Common myeloid progenitor, CD34-positive (primary cell): ENCODE measurements around the gene OR2T11.

Experiments
- CTCF ChIA-PET: fragments of 350-600 bp; sonication (Branson Sonifier 250); formaldehyde crosslinking; loops from one replicate; lab custom pipeline; 2021; ENCODE audit warnings: antibody characterized with exemption; lab: Charles Lee
- POLR2A ChIA-PET: fragments of 350-600 bp; sonication (Branson Sonifier 250); formaldehyde crosslinking; loops from one replicate; lab custom pipeline; 2021; ENCODE audit warnings: antibody characterized with exemption; lab: Charles Lee
- DNase-seq, 3 donors: peaks; one replicate each; pipeline versions ENCODE4 v3.0.0 to v3.0.0-alpha.2; 2013
- H3K27ac ChIP-seq, 2 experiments: 1 replicate in 1 of 2; 2 replicates in 1 of 2; pipeline ENCODE4 v1.7.0; 2013; ENCODE audit warnings: inconsistent platforms in 2 of 2, low read length in 2 of 2, mild to moderate bottlenecking in 2 of 2, low read depth in 1 of 2, moderate library complexity in 1 of 2; ENCODE audit not compliant: severe bottlenecking in 2 of 2, insufficient read depth in 1 of 2, poor library complexity in 1 of 2
- H3K27me3 ChIP-seq, 5 experiments: replicated peaks in 2 of 5; 1 replicate in 3 of 5; 2 replicates in 2 of 5; pipeline versions ENCODE4 v1.6.1 to v1.7.0; 2013; ENCODE audit warnings: low read length in 4 of 5, mild to moderate bottlenecking in 2 of 5, moderate library complexity in 2 of 5, inconsistent platforms in 1 of 5; ENCODE audit not compliant: insufficient read depth in 5 of 5, control insufficient read depth in 4 of 5
- H3K36me3 ChIP-seq, 4 experiments: 1 replicate in 2 of 4; 2 replicates in 2 of 4; pipeline versions ENCODE4 v1.6.1 to v1.7.0; 2013; ENCODE audit warnings: low read length in 3 of 4, control low read depth in 1 of 4, mild to moderate bottlenecking in 1 of 4; ENCODE audit not compliant: control insufficient read depth in 4 of 4, insufficient read depth in 4 of 4
- H3K4me1 ChIP-seq, 4 experiments: 1 replicate in 3 of 4; 2 replicates in 1 of 4; pipeline versions ENCODE4 v1.6.1 to v1.7.1; 2013; ENCODE audit warnings: low read length in 3 of 4, mild to moderate bottlenecking in 3 of 4, control low read depth in 1 of 4, inconsistent platforms in 1 of 4, moderate library complexity in 1 of 4; ENCODE audit not compliant: control insufficient read depth in 4 of 4, insufficient read depth in 4 of 4; ENCODE audit errors: control extremely low read depth in 1 of 4
- H3K4me3 ChIP-seq, 7 experiments: 1 replicate in 4 of 7; 2 replicates in 3 of 7; pipeline versions ENCODE4 v1.5.1 to v1.7.0; 2013; ENCODE audit warnings: mild to moderate bottlenecking in 7 of 7, low read length in 6 of 7, moderate library complexity in 6 of 7, inconsistent platforms in 2 of 7, low read depth in 2 of 7, control low read depth in 1 of 7; ENCODE audit not compliant: insufficient read depth in 4 of 7, control insufficient read depth in 1 of 7; ENCODE audit errors: extremely low read depth in 1 of 7
- H3K9me3 ChIP-seq, 5 experiments: 1 replicate in 4 of 5; 2 replicates in 1 of 5; pipeline versions ENCODE4 v1.6.1 to v1.7.1; 2013; ENCODE audit warnings: low read length in 4 of 5, mild to moderate bottlenecking in 2 of 5, inconsistent platforms in 1 of 5, low read depth in 1 of 5, moderate library complexity in 1 of 5; ENCODE audit not compliant: control insufficient read depth in 4 of 5, insufficient read depth in 2 of 5; ENCODE audit errors: control extremely low read depth in 1 of 5
- WGBS: methylation state at CpG from one replicate; pipeline ENCODE4 v1.1.5; 2013; ENCODE audit not compliant: insufficient coverage; 5-methylcytosine and 5-hydroxymethylcytosine counted together

Gene OR2T11

GRCh38 chr1:248618119-248618518 is 16.8 kb downstream of the OR2T11 start:
- no peak overlapping the region for H3K27ac ChIP-seq
- H3K4me1 ChIP-seq: no peaks in the 10 kb centered on the region
- no peak for DNase-seq
- 100% methylated on average over 3 of the region's 7 CpGs for WGBS
- H3K36me3 ChIP-seq: no peaks in the 10 kb centered on the region
- ChIA-PET POLR2A (no interaction called here), CTCF (interaction anchor here (0.9 to 6.3 kb wide), 2 partner anchors 169 to 188 kb away, joined by 3 to 58 read pairs; no protein-coding TSS in a partner anchor)
- no peaks in the 10 kb centered on the region for H3K27me3 ChIP-seq
- no peak overlapping the region for H3K4me3 ChIP-seq
- no peaks in the 10 kb centered on the region for H3K9me3 ChIP-seq

DNA sequence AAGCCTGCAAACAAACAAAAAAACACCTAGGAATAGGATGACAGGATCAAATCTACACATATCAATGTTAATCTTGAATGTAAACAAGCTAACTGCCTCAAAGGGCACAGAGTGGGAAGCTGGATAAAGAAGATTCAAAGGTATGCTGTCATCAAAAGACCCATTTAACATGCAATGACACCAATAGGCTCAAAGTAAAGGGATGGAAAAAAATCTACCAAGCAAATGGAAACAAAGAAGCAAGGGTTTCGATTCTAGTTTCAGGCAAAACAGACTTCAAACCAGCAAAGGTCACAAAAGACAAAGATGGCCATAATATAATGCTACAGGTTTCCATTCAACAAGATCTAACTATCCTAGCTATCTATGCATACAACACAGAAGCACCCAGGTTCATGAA is 21.1 kb downstream of the OR2T11 start:
- Histone ChIP-seq H3K27ac (no peak overlapping the region), H3K4me1 (peaks cover 0 to 2% (median 0%) of the 10 kb centered on the region in 4 experiments), H3K36me3 (no peaks in the 10 kb centered on the region), H3K27me3 (no peaks in the 10 kb centered on the region), H3K4me3 (no peak overlapping the region), H3K9me3 (no peaks in the 10 kb centered on the region)
- DNase-seq: no peak
- ChIA-PET CTCF (interaction anchor here (1.1 to 3.4 kb wide), 2 partner anchors 9 to 11 kb away, joined by 3 to 10 read pairs; no protein-coding TSS in a partner anchor), POLR2A (no interaction called here)
- 100% methylated on average over 1 of the region's 1 CpG for WGBS

DNA sequence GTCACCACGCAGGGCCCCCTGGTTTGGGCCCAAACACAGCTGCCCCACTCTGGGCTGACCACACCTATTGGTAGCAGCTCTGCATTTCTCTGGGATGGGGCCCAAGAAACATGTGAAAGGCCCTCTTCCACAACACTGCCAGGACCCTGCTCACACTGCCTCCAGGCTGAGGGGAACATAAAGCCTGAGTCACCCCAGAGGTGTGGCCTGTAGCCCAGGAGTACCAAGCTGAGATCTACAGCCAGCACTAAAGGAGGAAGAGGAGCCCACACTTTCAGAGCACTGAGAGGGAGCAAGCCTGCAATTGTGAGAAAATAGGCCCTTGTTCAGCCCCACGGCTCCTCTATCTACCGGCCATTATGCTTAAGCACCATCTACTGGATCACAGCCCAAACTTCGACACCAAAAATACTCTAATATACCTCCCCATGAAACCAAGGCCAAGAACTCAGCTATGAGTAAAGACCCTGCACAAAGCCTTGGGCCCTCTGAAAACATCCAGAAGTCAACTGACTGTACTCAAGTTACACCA is 22.9 kb downstream of the OR2T11 start:
- Histone ChIP-seq H3K4me1 (peaks cover 0 to 2% (median 0%) of the 10 kb centered on the region in 4 experiments), H3K4me3 (no peak overlapping the region), H3K27me3 (no peaks in the 10 kb centered on the region), H3K9me3 (no peaks in the 10 kb centered on the region), H3K27ac (no peak overlapping the region), H3K36me3 (no peaks in the 10 kb centered on the region)
- ChIA-PET CTCF (interaction anchor here (1.0 to 3.4 kb wide), 3 partner anchors 9 to 201 kb away, joined by 3 to 10 read pairs (median 10); no protein-coding TSS in a partner anchor), POLR2A (no interaction called here)
- peak in 2 of 3 donors; percentile 18 to 41 for DNase-seq
- whole genome bisulfite sequencing: 94% methylated on average over 4 of the region's 4 CpGs

DNA sequence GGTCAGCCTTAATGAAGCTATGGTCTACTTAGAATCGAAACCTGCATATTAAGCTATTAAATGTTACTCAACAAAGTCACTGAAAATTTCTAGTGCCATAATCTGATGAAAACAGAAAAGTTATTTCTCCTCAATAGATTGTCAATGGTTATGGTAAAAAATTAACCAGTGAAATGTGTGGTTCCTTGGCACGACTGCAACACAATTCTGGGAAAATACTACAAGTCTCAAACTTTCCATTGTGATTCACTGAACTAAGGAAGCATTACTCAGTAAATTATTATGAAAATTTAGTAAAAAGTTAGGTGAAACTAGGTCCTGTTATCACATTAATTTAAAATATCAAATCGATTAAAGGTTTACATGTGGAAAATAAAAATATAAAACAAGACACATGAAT is 24.6 kb downstream of the OR2T11 start:
- no peak for DNase-seq
- H3K27ac ChIP-seq: no peak overlapping the region
- POLR2A ChIA-PET: no interaction called here
- no peaks in the 10 kb centered on the region for H3K9me3 ChIP-seq
- H3K4me3 ChIP-seq: no peak overlapping the region
- CTCF ChIA-PET: interaction anchor here (1.2 to 2.3 kb wide), 2 partner anchors 9 to 12 kb away, joined by 5 to 7 read pairs; no protein-coding TSS in a partner anchor
- 100% methylated on average over 1 of the region's 3 CpGs for WGBS
- peaks cover 0 to 2% (median 0%) of the 10 kb centered on the region in 4 experiments for H3K4me1 ChIP-seq
- no peaks in the 10 kb centered on the region for H3K27me3 ChIP-seq
- no peaks in the 10 kb centered on the region for H3K36me3 ChIP-seq

GRCh38 chr1:248599396-248599795 is 35.5 kb downstream of the OR2T11 start:
- no peak overlapping the region for H3K27ac ChIP-seq
- H3K27me3 ChIP-seq: no peaks in the 10 kb centered on the region
- WGBS: 97% methylated on average over 6 of the region's 8 CpGs
- no peaks in the 10 kb centered on the region for H3K9me3 ChIP-seq
- ChIA-PET POLR2A (no interaction called here), CTCF (no interaction called here)
- no peak for DNase-seq
- no peaks in the 10 kb centered on the region for H3K36me3 ChIP-seq
- H3K4me3 ChIP-seq: no peak overlapping the region
- peaks cover 0 to 3% (median under 1%) of the 10 kb centered on the region in 4 experiments for H3K4me1 ChIP-seq

DNA sequence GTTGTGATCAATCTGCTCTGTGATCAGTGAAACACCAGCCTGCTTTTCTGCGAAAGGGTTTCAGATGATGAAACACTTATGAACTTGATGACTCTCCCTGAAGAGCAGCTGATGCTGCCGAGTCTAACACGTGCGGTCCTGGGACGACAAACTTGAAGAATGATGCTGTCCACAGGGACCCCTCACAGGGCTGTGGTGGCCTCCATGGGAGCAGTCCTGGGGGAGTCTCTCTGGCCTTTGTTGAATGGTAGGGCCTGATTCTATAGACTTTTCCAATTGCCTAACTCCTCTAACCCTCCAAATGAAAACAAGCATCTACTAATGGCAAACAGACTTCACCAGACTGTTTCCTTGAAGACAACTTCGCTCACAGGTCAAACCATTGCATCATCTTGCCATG is 37.3 kb downstream of the OR2T11 start, which contains the start of gene OR2T10:
TSS of gene OR2T10 (minus strand) at position 112 of the 400 bp plus-strand sequence. CDS start 3,932 bp downstream, outside the sequence.
- no peaks in the 10 kb centered on the region for H3K9me3 ChIP-seq
- H3K36me3 ChIP-seq: no peaks in the 10 kb centered on the region
- no peak within 1 kb of the TSS for H3K27ac ChIP-seq
- no peak within 1 kb of the TSS for H3K4me3 ChIP-seq
- WGBS: 100% methylated on average over 6 of the region's 6 CpGs
- POLR2A ChIA-PET: no interaction called here
- no peak for DNase-seq
- CTCF ChIA-PET: no interaction called here
- H3K27me3 ChIP-seq: no peaks in the 10 kb centered on the region
- peaks cover 0 to 3% (median under 1%) of the 10 kb centered on the region in 4 experiments for H3K4me1 ChIP-seq

DNA sequence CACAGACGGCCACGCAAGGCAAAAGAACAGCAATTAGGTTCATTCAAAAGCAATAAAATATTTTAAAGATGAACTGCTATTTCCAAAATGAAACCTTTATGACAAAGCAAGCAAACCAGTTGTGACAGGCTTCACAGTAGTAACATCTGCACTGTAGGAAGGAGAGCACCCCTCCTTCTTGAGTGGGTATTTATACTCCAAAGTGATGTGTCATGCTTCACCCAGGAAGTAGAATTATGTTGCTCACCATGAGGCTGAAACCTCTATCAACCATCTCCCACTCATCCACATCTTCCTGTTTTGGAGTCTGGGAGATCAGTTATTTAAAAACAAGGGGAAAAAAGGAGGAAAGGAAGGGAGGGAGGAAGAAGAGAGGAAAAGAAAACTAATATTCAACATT is 38.3 kb downstream of the OR2T11 start:
- H3K4me1 ChIP-seq: peaks cover 0 to 3% (median under 1%) of the 10 kb centered on the region in 4 experiments
- no peaks in the 10 kb centered on the region for H3K36me3 ChIP-seq
- WGBS: 85% methylated on average over 2 of the region's 2 CpGs
- H3K27ac ChIP-seq: no peak overlapping the region
- H3K27me3 ChIP-seq: no peaks in the 10 kb centered on the region
- no peaks in the 10 kb centered on the region for H3K9me3 ChIP-seq
- POLR2A ChIA-PET: no interaction called here
- DNase-seq: peak in 1 of 3 donors; percentile 10
- H3K4me3 ChIP-seq: no peak overlapping the region
- CTCF ChIA-PET: interaction anchor here (0.7 kb wide), 1 partner anchor 217 kb away, joined by 3 read pairs; no protein-coding TSS in a partner anchor
